Type B pancreatic cell (in vitro differentiated cells): ENCODE measurements around the gene ALDH1A2. TPM values are rescaled to one million over a fixed set of nuclear protein-coding genes. Genes with fewer than 3 reads are reported as not detected.
A peak's percentile ranks its signal among the peaks of the same experiment; 100 is the strongest.
"Not testable (repeated sequence)": the region's sequence is repeated elsewhere in the genome, so short reads cannot be mapped to it uniquely, and the experiment has no call there.

Experiments used
- DNase-seq: peaks from one replicate; pipeline ENCODE4 v3.0.0; 2021; ENCODE audit warnings: mixed read lengths; ENCODE audit not compliant: unreplicated experiment; ENCODE audit errors: extremely low spot score
- H3K27ac Mint-ChIP-seq: 2 replicates; pipeline ENCODE4 v1.8.0; 2021; ENCODE audit warnings: mild to moderate bottlenecking, mixed read lengths
- H3K27me3 Mint-ChIP-seq: 2 replicates; pipeline ENCODE4 v1.8.0; 2021; ENCODE audit warnings: mixed read lengths
- H3K36me3 Mint-ChIP-seq: 2 replicates; pipeline ENCODE4 v1.8.0; 2021; ENCODE audit warnings: mixed read lengths
- H3K4me1 Mint-ChIP-seq: one replicate; pipeline ENCODE4 v1.8.0; 2021; ENCODE audit warnings: mixed read lengths; ENCODE audit not compliant: unreplicated experiment
- H3K4me3 Mint-ChIP-seq: 2 replicates; pipeline ENCODE4 v1.8.0; 2021; ENCODE audit warnings: mild to moderate bottlenecking, mixed read lengths
- H3K9me3 Mint-ChIP-seq: 2 replicates; pipeline ENCODE4 v1.8.0; 2021; ENCODE audit warnings: mixed read lengths
- CTCF ChIP-seq: fragments of 200-600 bp; sonication (generic); conservative IDR thresholded peaks from 2 replicates; pipeline ENCODE4 v1.5.0; 2021; ENCODE audit warnings: antibody characterized with exemption, mild to moderate bottlenecking
- total RNA-seq: library from RNA; stranded (reverse); gene quantifications from 2 replicates; pipeline ENCODE4 v1.2.1, GENCODE V29; 2021; ENCODE audit warnings: low replicate concordance

ALDH1A2 gene
- total RNA-seq, 1 donor from 2014 or later, result 38.3 TPM

GRCh38 chr15:58039079-58040035 lies 26.2 kb downstream of the ALDH1A2 start:
- peaks cover 32% of the 10 kb centered on the region for H3K4me1 Mint-ChIP-seq
- TF ChIP-seq CTCF, result no peak
- peaks cover 40% of the 10 kb centered on the region for H3K27me3 Mint-ChIP-seq
- DNase-seq, result no peak
- no peak overlapping the region for H3K27ac Mint-ChIP-seq
- H3K36me3 Mint-ChIP-seq, result no peaks in the 10 kb centered on the region
- H3K9me3 Mint-ChIP-seq, result peaks cover 4% of the 10 kb centered on the region
- peak overlapping the region; percentile 9 for H3K4me3 Mint-ChIP-seq

GRCh38 chr15:58038426-58039078 lies 27.0 kb downstream of the ALDH1A2 start:
- Mint-ChIP-seq H3K27me3 (peaks cover 35% of the 10 kb centered on the region), H3K27ac (no peak overlapping the region), H3K4me1 (peaks cover 32% of the 10 kb centered on the region), H3K4me3 (no peak overlapping the region), H3K9me3 (peaks cover 4% of the 10 kb centered on the region), H3K36me3 (no peaks in the 10 kb centered on the region)
- DNase-seq, result no peak
- TF ChIP-seq CTCF, result no peak

- peaks cover 32% of the 10 kb centered on the region for H3K4me1 Mint-ChIP-seq
- H3K4me3 Mint-ChIP-seq, result no peak overlapping the region
- DNase-seq, result no peak
- H3K27ac Mint-ChIP-seq, result no peak overlapping the region
- no peak for TF ChIP-seq CTCF
- no peaks in the 10 kb centered on the region for H3K36me3 Mint-ChIP-seq
- peaks cover 31% of the 10 kb centered on the region for H3K27me3 Mint-ChIP-seq
- no peaks in the 10 kb centered on the region for H3K9me3 Mint-ChIP-seq
Measured at GRCh38 chr15:58037723-58038301, 27.7 kb downstream of the ALDH1A2 start.

GRCh38 chr15:58036579-58036978 lies 28.9 kb downstream of the ALDH1A2 start:
- peaks cover 32% of the 10 kb centered on the region for H3K4me1 Mint-ChIP-seq
- DNase-seq, result no peak

GRCh38 chr15:58028392-58028791 lies 37.1 kb downstream of the ALDH1A2 start:
- H3K27ac Mint-ChIP-seq, DNase-seq, H3K4me1 Mint-ChIP-seq, H3K4me3 Mint-ChIP-seq, H3K36me3 Mint-ChIP-seq: not testable (repeated sequence)
- peaks cover 40% of the 10 kb centered on the region for H3K27me3 Mint-ChIP-seq
- peaks cover 16% of the 10 kb centered on the region for H3K9me3 Mint-ChIP-seq

More at GRCh38 chr15:58036579-58036978, 28.9 kb downstream of the ALDH1A2 start:
- no peak for TF ChIP-seq CTCF
- no peaks in the 10 kb centered on the region for H3K9me3 Mint-ChIP-seq
- no peaks in the 10 kb centered on the region for H3K36me3 Mint-ChIP-seq
- no peak overlapping the region for H3K27ac Mint-ChIP-seq
- H3K4me3 Mint-ChIP-seq, result no peak overlapping the region
- peaks cover 26% of the 10 kb centered on the region for H3K27me3 Mint-ChIP-seq

GRCh38 chr15:58026552-58026951 lies 39.0 kb downstream of the ALDH1A2 start:
- Mint-ChIP-seq H3K4me3 (no peak overlapping the region), H3K9me3 (peaks cover 16% of the 10 kb centered on the region), H3K36me3 (no peaks in the 10 kb centered on the region), H3K27ac (no peak overlapping the region), H3K4me1 (no peaks in the 10 kb centered on the region), H3K27me3 (peaks cover 42% of the 10 kb centered on the region)
- TF ChIP-seq CTCF, result no peak
- no peak for DNase-seq
